Prostate gland (tissue), 2 donors: ENCODE results near the gene FDXACB1.

ENCODE experiments used
- CTCF ChIP-seq, 4 experiments: fragments of 200-600 bp in 2 of 4; fragments of 450-650 bp in 2 of 4; sonication (generic) in 2 of 4; IDR thresholded peaks; 1 replicate in 3 of 4; 2 replicates in 1 of 4; pipeline ENCODE4 v1.5.1; 2016 to 2019; ENCODE audit warnings: antibody characterized with exemption in 4 of 4, mild to moderate bottlenecking in 2 of 4, moderate library complexity in 2 of 4
- POLR2A ChIP-seq: fragments of 450-650 bp; IDR thresholded peaks from one replicate; pipeline ENCODE4 v1.6.1; 2016; ENCODE audit warnings: antibody characterized with exemption, mild to moderate bottlenecking
- POLR2AphosphoS5 ChIP-seq: sonication (generic); formaldehyde crosslinking; IDR thresholded peaks from one replicate; pipeline ENCODE4 v1.6.1; 2017; ENCODE audit warnings: antibody characterized with exemption

GRCh38 chr11:111925953-111926352 lies 47.0 kb upstream of the FDXACB1 start:
- TF ChIP-seq CTCF (IDR thresholded peaks at IDR 0.05) (no peak), POLR2A (no peak), POLR2AphosphoS5 (no peak)
